ENCODE data around the gene MXRA7. TPM values are rescaled to one million over a fixed set of nuclear protein-coding genes. Genes with fewer than 3 reads are reported as not detected.

Gene MXRA7
- total and polyA plus RNA-seq, 2 donors (not counting 1 experiment from before 2014, with no cell fraction given): 5.5 to 16.1 TPM

DNA sequence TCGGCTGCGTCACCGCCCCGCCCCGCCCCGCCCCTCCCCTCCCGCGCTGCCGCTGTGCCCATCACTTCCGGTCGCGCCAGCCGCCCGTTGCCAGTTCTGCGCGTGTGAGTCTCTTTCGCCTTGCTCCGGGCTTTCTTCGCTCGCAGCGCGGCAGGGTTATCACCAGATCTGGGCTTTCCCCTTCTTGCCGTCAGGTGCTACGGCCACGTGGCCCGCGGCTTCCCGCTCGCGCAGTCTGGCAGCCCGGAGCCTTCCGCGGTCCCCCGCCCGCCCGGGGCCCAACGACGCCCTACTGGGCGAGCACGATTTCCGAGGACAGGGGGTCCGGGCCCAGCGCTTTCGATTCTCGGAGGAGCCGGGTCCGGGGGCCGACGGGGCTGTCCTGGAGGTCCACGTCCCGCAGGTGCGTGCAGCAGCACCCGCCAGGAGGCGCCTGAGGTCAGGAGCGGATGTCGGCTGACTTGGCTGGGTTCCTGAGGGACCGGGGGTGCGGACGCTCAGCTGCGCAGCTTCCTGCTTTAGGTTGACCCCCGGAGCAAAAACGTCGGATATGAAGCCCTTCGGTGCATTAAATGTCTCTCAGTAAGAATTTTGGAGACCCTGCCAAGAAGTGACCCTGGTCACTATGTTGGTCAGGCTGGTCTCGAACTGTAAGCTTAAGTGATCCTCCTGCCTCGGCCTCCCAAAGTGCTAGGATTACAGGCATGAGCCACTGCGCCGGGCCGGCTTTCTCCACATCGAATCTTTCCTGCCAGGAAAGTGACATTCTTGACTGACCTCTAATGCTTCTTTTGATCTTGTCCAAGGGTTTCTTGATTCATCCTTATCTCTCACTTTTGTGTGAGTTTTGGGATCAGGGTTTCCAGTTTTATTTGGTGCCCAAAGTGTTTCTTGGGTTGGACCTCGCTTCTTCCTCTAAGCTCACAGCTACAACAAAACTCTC lies 16.3 kb upstream of the MXRA7 start, which contains the start of gene METTL23:
TSS of gene METTL23 (plus strand) at position 64 of the 943 bp plus-strand sequence. CDS start 2,872 bp downstream, outside the sequence.
- Histone ChIP-seq H3K27ac (ENCODE audit: low read length in 2 of 2) (peak within 1 kb of the TSS; percentile 98 to 99), H3K9me3 (ENCODE audit: control extremely low read depth in 1 of 3, control insufficient read depth in 2 of 3, insufficient read depth in 1 of 3, low read length in 2 of 3) (no peaks in the 10 kb centered on the region), H3K27me3 (replicated peaks in 1 of 4; ENCODE audit: control extremely low read depth in 1 of 4, control insufficient read depth in 3 of 4, insufficient read depth in 4 of 4, low read length in 3 of 4) (no peaks in the 10 kb centered on the region), H4K20me1 (ENCODE audit: control insufficient read depth, insufficient read depth, low read length, poor library complexity, severe bottlenecking) (peaks cover 31% of the 10 kb centered on the region), H3K79me2 (ENCODE audit: control insufficient read depth, insufficient read depth, low read length) (peaks cover 72% of the 10 kb centered on the region), H3K4me2 (replicated peaks; ENCODE audit: low read depth, low read length, poor library complexity, severe bottlenecking) (peak within 1 kb of the TSS; percentile 95), H2AFZ (ENCODE audit: insufficient read depth, low read depth, low read length, poor library complexity, severe bottlenecking) (peak within 1 kb of the TSS; percentile 77), H3K36me3 (replicated peaks in 1 of 2; ENCODE audit: control extremely low read depth in 1 of 2, control insufficient read depth in 1 of 2, extremely low read depth in 1 of 2, insufficient read depth in 2 of 2, low read length in 1 of 2) (peaks cover 0 to 39% of the 10 kb centered on the region in 2 experiments), H3K4me1 (ENCODE audit: control insufficient read depth in 2 of 2, insufficient read depth in 2 of 2, low read length in 2 of 2) (peaks cover 34 to 56% of the 10 kb centered on the region in 2 donors), H3K9ac (ENCODE audit: low read length) (peak within 1 kb of the TSS; percentile 99), H3K4me3 (ENCODE audit: control extremely low read depth in 1 of 5, extremely low read depth in 1 of 5, insufficient read depth in 1 of 5, low read depth in 2 of 5, low read length in 4 of 5) (peak within 1 kb of the TSS; percentile 67 to 92 (median 84))
- ATAC-seq (ENCODE audit: low read depth) (peak; percentile 55), DNase-seq (peak; percentile 96)
- Mint-ChIP-seq H3K4me3 (peak within 1 kb of the TSS; percentile 99), H3K4me1 (peaks cover 52% of the 10 kb centered on the region), H3K27me3 (no peaks in the 10 kb centered on the region), H3K9me3 (ENCODE audit: insufficient read depth) (no peaks in the 10 kb centered on the region), H3K27ac (peak within 1 kb of the TSS; percentile 99)
- 1% methylated on average over 64 of the region's 71 CpGs for WGBS (ENCODE audit: insufficient coverage)
- intact Hi-C loops (cut with micrococcal nuclease): loop anchor here (1.0 to 5.0 kb wide), 7 partner anchors 10 to 942 kb away; partner anchors contain the start of genes MXRA7, SRSF2, UBE2O and UNK
- TF ChIP-seq, protein P1, sequence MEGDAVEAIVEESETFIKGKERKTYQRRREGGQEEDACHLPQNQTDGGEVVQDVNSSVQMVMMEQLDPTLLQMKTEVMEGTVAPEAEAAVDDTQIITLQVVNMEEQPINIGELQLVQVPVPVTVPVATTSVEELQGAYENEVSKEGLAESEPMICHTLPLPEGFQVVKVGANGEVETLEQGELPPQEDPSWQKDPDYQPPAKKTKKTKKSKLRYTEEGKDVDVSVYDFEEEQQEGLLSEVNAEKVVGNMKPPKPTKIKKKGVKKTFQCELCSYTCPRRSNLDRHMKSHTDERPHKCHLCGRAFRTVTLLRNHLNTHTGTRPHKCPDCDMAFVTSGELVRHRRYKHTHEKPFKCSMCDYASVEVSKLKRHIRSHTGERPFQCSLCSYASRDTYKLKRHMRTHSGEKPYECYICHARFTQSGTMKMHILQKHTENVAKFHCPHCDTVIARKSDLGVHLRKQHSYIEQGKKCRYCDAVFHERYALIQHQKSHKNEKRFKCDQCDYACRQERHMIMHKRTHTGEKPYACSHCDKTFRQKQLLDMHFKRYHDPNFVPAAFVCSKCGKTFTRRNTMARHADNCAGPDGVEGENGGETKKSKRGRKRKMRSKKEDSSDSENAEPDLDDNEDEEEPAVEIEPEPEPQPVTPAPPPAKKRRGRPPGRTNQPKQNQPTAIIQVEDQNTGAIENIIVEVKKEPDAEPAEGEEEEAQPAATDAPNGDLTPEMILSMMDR (IDR thresholded peaks at IDR 0.05): peak; percentile 76
- TF ChIP-seq EZH2 (IDR thresholded peaks at IDR 0.05; ENCODE audit: borderline replicate concordance, insufficient read depth, low read depth, low read length, poor library complexity, severe bottlenecking): no peak
- ChIA-PET CTCF (interaction anchor here (1.0 to 6.3 kb wide), 6 partner anchors 10 to 361 kb away, joined by 3 to 56 read pairs (median 5); partner anchors contain the start of genes MFSD11 and SRSF2), POLR2A (interaction anchor here (0.5 to 5.6 kb wide), 3 partner anchors 10 to 487 kb away, joined by 5 to 75 read pairs (median 6); partner anchors contain the start of genes MFSD11 and SRSF2)

Measured in B cell (primary cell).